Natural killer cell (primary cell): Measurements from ENCODE around the gene CCSER2. TPM values are rescaled to one million over a fixed set of nuclear protein-coding genes. Genes with fewer than 3 reads are reported as not detected.

Experiments
- ATAC-seq, 3 donors: fragments of 150-1000 bp in 2 of 3; fragments of 200-7000 bp in 1 of 3; cut with Tn5 transposase; 1 replicate in 1 of 3; 2 replicates in 2 of 3; pipeline ENCODE4 v1.10.0; 2021; ENCODE audit warnings: mild to moderate bottlenecking in 2 of 3, moderate library complexity in 2 of 3
- DNase-seq, 2 donors: peaks; one replicate each; pipeline versions ENCODE4 v3.0.0 to v3.0.0-alpha.2; 2013 to 2021; ENCODE audit warnings: mixed read lengths in 1 of 2
- H3K27ac ChIP-seq: one replicate; pipeline ENCODE4 v1.5.1; 2013; ENCODE audit warnings: mild to moderate bottlenecking, low read length
- H3K27me3 ChIP-seq: one replicate; pipeline ENCODE4 v1.6.1; 2013; ENCODE audit warnings: low read length; ENCODE audit not compliant: control insufficient read depth, insufficient read depth
- H3K36me3 ChIP-seq: one replicate; pipeline ENCODE4 v1.6.1; 2013; ENCODE audit warnings: low read length; ENCODE audit not compliant: control insufficient read depth, insufficient read depth
- H3K4me1 ChIP-seq: one replicate; pipeline ENCODE4 v1.6.1; 2013; ENCODE audit warnings: low read length; ENCODE audit not compliant: control insufficient read depth, insufficient read depth
- H3K4me3 ChIP-seq: one replicate; pipeline ENCODE4 v1.5.1; 2013; ENCODE audit warnings: low read length
- H3K9me3 ChIP-seq: one replicate; pipeline ENCODE4 v1.6.1; 2013; ENCODE audit warnings: low read length; ENCODE audit not compliant: control insufficient read depth, insufficient read depth
- H3K27ac Mint-ChIP-seq, 2 donors: one replicate each; pipeline ENCODE4 v1.8.0; 2022; ENCODE audit warnings: mild to moderate bottlenecking in 2 of 2, mixed read lengths in 2 of 2, moderate library complexity in 1 of 2
- H3K27me3 Mint-ChIP-seq, 2 donors: one replicate each; pipeline ENCODE4 v1.8.0; 2022; ENCODE audit warnings: low read depth in 2 of 2, mixed read lengths in 2 of 2
- H3K36me3 Mint-ChIP-seq: one replicate; pipeline ENCODE4 v1.8.0; 2022; ENCODE audit warnings: mixed read lengths
- H3K4me1 Mint-ChIP-seq, 2 donors: one replicate each; pipeline ENCODE4 v1.8.0; 2022; ENCODE audit warnings: mixed read lengths in 2 of 2
- H3K4me3 Mint-ChIP-seq: one replicate; pipeline ENCODE4 v1.8.0; 2022; ENCODE audit warnings: mild to moderate bottlenecking, moderate library complexity, mixed read lengths
- H3K9me3 Mint-ChIP-seq, 2 donors: one replicate each; pipeline ENCODE4 v1.8.0; 2022; ENCODE audit warnings: mixed read lengths in 2 of 2
- WGBS: methylation state at CpG from one replicate; pipeline ENCODE4 v1.1.7; 2013; ENCODE audit warnings: missing lambda C conversion rate; ENCODE audit not compliant: insufficient coverage; 5-methylcytosine and 5-hydroxymethylcytosine counted together
- intact Hi-C: fragments of 100-400 bp; cut with micrococcal nuclease; formaldehyde crosslinking; loops from one replicate; pipeline ENCODE4 v1.14.2; 2022
- total RNA-seq, 4 donors: library from RNA; stranded (reverse); fragments of 120-200 nt in 1 of 4; gene quantifications; one replicate each; pipeline versions ENCODE4 v1.2.3 to v1.2.4, GENCODE V29; 2013 to 2022
- TF ChIP-seq, protein P1 (sequence below): fragments of 200-600 bp; IDR thresholded peaks from one replicate; pipeline ENCODE4 v1.8.0; 2022; ENCODE audit warnings: antibody characterized with exemption

CCSER2 gene
- total RNA-seq, 3 donors from 2014 or later (not counting 1 experiment from before 2014, with no cell fraction given) = 125 to 158 (median 146) TPM

DNA sequence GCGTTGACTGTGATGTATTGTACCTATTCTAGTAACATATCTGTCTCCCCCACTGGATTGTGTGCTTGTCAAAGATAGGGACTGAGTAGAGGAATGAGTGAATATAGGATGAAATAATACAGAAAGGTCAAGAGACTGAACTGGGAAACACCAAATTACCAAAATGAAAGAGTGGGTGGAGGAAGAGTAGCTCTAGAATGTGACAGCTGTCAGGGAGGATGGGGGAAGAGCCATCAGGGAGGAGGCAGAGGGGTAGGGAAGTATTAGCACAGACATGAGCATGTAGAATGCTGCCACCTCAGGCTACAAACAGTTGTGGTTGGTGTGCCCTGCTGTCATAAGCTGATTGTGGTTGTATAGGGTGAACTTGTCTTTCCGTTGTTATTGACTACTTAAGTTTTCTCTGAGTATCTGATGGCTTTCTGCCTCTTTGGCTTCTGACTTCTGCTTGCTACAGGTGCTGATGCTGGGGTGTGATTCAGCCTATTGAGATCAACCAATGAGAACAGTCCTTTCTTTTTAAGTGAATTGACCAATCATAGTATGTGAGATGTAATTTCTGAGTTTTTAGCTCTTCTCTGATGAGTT is 5.6 kb downstream of the CCSER2 start:
- WGBS = 7% methylated on average over 1 of the region's 2 CpGs
- Histone ChIP-seq H3K27me3 (no peaks in the 10 kb centered on the region), H3K9me3 (no peaks in the 10 kb centered on the region), H3K27ac (peak overlapping the region; percentile 90), H3K4me3 (no peak overlapping the region), H3K36me3 (no peaks in the 10 kb centered on the region), H3K4me1 (peaks cover 40% of the 10 kb centered on the region)
- H3K4me1 Mint-ChIP-seq = peaks cover 36 to 50% of the 10 kb centered on the region in 2 donors
- intact Hi-C loops = loop anchor here (1.0 to 5.0 kb wide), 5 partner anchors 8 to 195 kb away; partner anchors contain the start of gene GHITM
- DNase-seq = peak; percentile 61 to 93
- TF ChIP-seq, protein P1, sequence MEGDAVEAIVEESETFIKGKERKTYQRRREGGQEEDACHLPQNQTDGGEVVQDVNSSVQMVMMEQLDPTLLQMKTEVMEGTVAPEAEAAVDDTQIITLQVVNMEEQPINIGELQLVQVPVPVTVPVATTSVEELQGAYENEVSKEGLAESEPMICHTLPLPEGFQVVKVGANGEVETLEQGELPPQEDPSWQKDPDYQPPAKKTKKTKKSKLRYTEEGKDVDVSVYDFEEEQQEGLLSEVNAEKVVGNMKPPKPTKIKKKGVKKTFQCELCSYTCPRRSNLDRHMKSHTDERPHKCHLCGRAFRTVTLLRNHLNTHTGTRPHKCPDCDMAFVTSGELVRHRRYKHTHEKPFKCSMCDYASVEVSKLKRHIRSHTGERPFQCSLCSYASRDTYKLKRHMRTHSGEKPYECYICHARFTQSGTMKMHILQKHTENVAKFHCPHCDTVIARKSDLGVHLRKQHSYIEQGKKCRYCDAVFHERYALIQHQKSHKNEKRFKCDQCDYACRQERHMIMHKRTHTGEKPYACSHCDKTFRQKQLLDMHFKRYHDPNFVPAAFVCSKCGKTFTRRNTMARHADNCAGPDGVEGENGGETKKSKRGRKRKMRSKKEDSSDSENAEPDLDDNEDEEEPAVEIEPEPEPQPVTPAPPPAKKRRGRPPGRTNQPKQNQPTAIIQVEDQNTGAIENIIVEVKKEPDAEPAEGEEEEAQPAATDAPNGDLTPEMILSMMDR = no peak
- ATAC-seq = peak; percentile 73 to 88 (median 79)
- no peaks in the 10 kb centered on the region for H3K9me3 Mint-ChIP-seq
- no peaks in the 10 kb centered on the region for H3K27me3 Mint-ChIP-seq
- peak overlapping the region in 1 of 2 donors; percentile 92 for H3K27ac Mint-ChIP-seq
- H3K4me3 Mint-ChIP-seq = peak overlapping the region; percentile 72
- peaks cover 10% of the 10 kb centered on the region for H3K36me3 Mint-ChIP-seq

GRCh38 chr10:84334811-84335210 is 6.4 kb downstream of the CCSER2 start:
- DNase-seq (no peak), ATAC-seq (no peak)
- H3K27ac ChIP-seq = peak overlapping the region; percentile 90
- no peaks in the 10 kb centered on the region for H3K36me3 ChIP-seq
- intact Hi-C loops = loop anchor here (1.0 to 5.0 kb wide), 5 partner anchors 7 to 196 kb away; partner anchors contain the start of gene GHITM
- Mint-ChIP-seq H3K4me3 (peak overlapping the region; percentile 18), H3K27me3 (no peaks in the 10 kb centered on the region), H3K36me3 (peaks cover 2% of the 10 kb centered on the region), H3K4me1 (peaks cover 28 to 45% of the 10 kb centered on the region in 2 donors), H3K27ac (peak overlapping the region in 1 of 2 donors; percentile 92), H3K9me3 (no peaks in the 10 kb centered on the region)
- no peaks in the 10 kb centered on the region for H3K27me3 ChIP-seq
- 97% methylated on average over 2 of the region's 2 CpGs for WGBS
- H3K9me3 ChIP-seq = no peaks in the 10 kb centered on the region
- TF ChIP-seq, protein P1 = no peak
- H3K4me3 ChIP-seq = no peak overlapping the region
- H3K4me1 ChIP-seq = peaks cover 36% of the 10 kb centered on the region

- Mint-ChIP-seq H3K27ac (peak overlapping the region in 1 of 2 donors; percentile 92), H3K9me3 (no peaks in the 10 kb centered on the region), H3K27me3 (no peaks in the 10 kb centered on the region), H3K36me3 (no peaks in the 10 kb centered on the region), H3K4me1 (peaks cover 27 to 43% of the 10 kb centered on the region in 2 donors), H3K4me3 (no peak overlapping the region)
- H3K9me3 ChIP-seq = no peaks in the 10 kb centered on the region
- peaks cover 33% of the 10 kb centered on the region for H3K4me1 ChIP-seq
- H3K27me3 ChIP-seq = no peaks in the 10 kb centered on the region
- TF ChIP-seq, protein P1 = no peak
- intact Hi-C loops = loop anchor here (2.0 kb wide), 1 partner anchor 197 kb away; the partner anchor contains the start of gene GHITM
- DNase-seq (no peak), ATAC-seq (no peak)
- H3K4me3 ChIP-seq = no peak overlapping the region
- peak overlapping the region; percentile 90 for H3K27ac ChIP-seq
- WGBS = 95% methylated on average over 3 of the region's 3 CpGs
- no peaks in the 10 kb centered on the region for H3K36me3 ChIP-seq
Measured at GRCh38 chr10:84335516-84335915, 7.1 kb downstream of the CCSER2 start.
